Stimulated activated CD8-positive, alpha-beta memory T cell treated with anti-CD3 and anti-CD28 coated beads, Interleukin-12 subunit alpha, Interleukin-12 subunit beta, amount 100 ng/mL, for 1 hour (primary cell): ENCODE results near the gene SKP2.

Experiments
- DNase-seq: peaks from one replicate; pipeline ENCODE4 v3.0.0-alpha.2; 2020; ENCODE audit warnings: low read depth

SKP2 gene

DNA sequence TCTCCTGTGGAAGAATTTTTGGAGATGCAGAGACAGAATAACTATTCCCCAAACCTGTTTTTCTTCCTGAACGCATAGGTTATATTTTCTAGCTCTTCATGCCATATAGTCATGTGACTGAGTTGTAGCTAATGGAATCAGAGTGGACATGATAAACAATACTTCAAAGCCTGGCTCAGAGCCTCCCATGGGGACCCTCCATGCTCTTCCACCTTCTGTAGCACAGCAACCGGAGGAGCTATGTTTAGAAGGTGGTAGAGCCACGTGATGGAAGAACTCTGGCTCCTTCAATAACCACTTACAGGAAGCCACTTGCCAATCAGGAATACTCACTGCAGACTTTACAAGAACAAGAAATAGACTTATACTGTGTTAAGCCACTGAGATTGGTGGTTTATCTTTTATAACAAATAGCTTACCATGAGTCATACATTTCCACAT, 50.6 kb downstream of the SKP2 start:
- no peak for DNase-seq

DNA sequence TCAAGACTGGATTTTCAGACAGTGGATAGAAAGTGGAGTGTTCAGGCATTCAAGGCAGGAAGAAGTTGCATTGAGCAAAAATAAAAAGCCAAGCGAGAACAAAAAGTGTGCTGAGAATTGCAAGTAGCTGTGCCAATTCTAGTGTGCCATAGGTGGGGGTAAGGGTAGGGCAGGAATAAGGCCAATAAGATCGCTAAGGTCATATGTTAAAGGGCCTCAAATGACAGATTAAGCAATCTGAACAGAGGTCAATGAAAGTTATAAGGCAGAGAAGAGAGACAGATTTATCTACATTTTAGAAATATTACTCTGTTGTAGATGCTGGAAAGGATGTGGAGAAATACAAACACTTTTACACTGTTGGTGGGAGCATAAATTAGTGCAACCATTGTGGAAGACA, 53.4 kb downstream of the SKP2 start:
- DNase-seq = no peak

GRCh38 chr5:36206913-36207312, 55.0 kb downstream of the SKP2 start:
- no peak for DNase-seq

DNA sequence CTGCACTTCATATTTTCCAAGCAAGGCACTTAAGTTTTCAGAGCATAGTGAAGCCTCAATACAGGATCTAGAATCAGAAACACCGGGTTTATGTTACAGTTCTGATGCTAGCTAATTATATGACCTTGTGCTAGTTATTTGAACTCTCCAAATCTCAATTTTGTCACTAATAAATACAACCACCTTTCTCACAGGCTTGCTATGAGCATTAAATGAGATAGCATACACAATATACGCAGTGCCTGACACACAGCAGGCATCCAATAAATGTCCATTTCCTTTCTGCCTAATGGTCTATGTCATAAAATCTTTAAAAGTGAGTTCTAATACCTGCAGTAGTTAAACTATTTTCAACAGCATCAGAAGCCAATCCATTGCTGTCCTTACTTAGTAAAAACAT, 56.9 kb downstream of the SKP2 start:
- DNase-seq = no peak

- no peak for DNase-seq
Measured at GRCh38 chr5:36209664-36210063, 57.8 kb downstream of the SKP2 start.

DNA sequence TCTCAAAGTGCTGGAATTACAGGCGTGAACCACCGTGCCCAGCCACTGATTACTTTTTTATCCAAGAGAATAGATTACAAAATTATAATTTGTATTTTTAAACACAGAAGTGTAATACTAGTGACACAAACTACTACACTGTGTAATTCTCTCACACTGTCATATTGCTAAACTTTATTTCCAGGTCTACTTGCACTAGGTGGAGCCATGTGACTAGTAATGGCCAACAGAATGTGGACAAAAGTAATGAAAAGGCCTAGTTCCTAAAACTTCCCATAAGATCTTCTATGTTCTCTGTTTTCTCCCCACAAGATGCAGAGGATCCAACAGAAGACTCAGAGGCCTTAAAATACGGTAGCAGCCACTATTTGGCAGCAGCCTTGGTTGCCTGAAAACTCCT, 62.5 kb downstream of the SKP2 start:
- DNase-seq = no peak

DNA sequence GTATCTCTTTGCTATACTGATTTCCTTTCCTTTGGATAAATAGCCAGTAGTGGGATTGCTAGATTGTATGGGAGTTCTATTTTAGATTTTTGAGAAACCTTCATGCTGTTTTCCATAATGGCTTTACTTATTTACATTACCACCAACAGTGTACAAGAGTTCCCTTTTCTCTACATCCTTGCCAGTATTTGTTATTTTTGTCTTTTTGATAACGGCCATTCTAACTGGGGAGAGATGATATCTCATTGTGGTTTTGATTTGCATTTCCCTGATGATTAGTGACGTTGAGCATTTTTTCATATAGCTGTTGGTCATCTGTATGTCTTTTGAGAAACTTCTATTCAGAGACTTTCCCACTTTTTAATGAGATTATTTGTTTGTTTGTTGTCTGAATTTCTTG, 64.0 kb downstream of the SKP2 start:
- no peak for DNase-seq

GRCh38 chr5:36217567-36217966, 65.7 kb downstream of the SKP2 start:
- DNase-seq = no peak

GRCh38 chr5:36217988-36218387, 66.1 kb downstream of the SKP2 start:
- DNase-seq = no peak

DNA sequence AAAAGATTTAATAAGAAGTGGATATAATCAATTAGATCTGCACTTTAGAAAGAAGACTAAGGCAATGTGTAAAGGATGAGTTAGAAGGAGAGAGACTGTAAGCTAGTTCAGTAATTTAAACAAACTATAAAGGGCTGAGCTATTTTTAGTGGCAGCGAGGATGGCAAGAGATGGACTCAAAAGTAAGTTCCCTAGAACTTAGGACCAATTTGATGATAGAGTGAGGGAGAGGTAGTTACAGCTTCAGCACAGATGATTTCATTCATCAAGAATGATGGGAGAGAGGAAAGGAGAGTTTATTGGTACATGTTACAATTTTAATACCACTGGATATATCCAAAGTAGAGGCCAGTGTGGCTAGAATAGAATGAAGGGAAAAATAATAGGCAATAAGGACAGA, 70.7 kb downstream of the SKP2 start:
- DNase-seq = no peak

DNA sequence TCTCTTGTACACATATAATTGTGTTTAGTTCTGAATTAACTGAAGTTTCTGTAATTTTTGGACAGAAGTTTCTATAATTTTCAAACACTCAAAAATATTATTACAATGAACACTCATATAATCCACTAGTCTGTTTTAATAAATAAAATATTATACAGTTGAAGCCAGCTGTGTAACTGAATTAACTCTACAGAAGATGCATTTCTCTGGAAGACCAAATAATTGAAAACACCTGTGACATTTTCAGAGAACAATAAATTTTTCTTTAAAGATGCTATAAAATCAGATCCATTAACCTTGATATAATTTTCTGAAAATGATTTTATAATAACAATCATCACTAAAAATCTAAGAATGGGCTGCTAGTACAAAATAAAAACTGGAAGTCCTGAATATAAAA, 75.1 kb downstream of the SKP2 start:
- no peak for DNase-seq

- no peak for DNase-seq
Measured at GRCh38 chr5:36228505-36228904, 76.6 kb downstream of the SKP2 start.

GRCh38 chr5:36230151-36230790, 78.4 kb downstream of the SKP2 start:
- DNase-seq = no peak

DNA sequence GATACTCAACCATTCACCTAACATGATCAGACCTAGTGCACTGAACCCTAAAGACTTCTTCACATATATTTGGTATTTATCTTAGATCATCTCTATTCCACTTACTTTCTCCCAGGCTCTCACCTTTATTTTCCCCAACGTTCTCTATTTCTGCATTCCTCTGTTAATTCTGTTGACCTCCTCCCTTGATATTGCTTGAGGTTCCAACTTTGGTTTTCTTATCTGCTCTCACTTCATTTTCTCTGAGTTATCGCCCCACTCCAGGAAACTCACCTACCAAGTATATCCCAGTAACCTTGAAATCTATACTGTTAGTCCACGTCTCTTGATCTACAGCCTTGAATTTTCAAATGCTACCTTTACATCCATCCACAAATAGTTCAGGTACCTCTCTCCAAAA, 80.6 kb downstream of the SKP2 start:
- DNase-seq = no peak
